LNCAP (cell line): ENCODE measurements around the gene MLST8.

Source experiments
- CTCF ChIP-seq: fragments of 450-650 bp; IDR thresholded peaks from 2 replicates; pipeline ENCODE4 v1.5.1; 2017; ENCODE audit warnings: mild to moderate bottlenecking

The MLST8 gene

GRCh38 chr16:2170080-2170479 is 35.2 kb upstream of the MLST8 start:
- no peak for TF ChIP-seq CTCF

GRCh38 chr16:2170587-2171435 is 34.4 kb upstream of the MLST8 start:
- TF ChIP-seq CTCF, result no peak

GRCh38 chr16:2171601-2172178 is 33.6 kb upstream of the MLST8 start:
- no peak for TF ChIP-seq CTCF

GRCh38 chr16:2172688-2173335 is 32.4 kb upstream of the MLST8 start:
- no peak for TF ChIP-seq CTCF

GRCh38 chr16:2173366-2173765 is 31.9 kb upstream of the MLST8 start:
- TF ChIP-seq CTCF, result no peak

GRCh38 chr16:2173916-2174315 is 31.3 kb upstream of the MLST8 start:
- no peak for TF ChIP-seq CTCF

GRCh38 chr16:2174396-2175131 is 30.7 kb upstream of the MLST8 start:
- TF ChIP-seq CTCF, result no peak
